HG03520 (cell line): ENCODE results near the gene TRPM1.

Source experiments
- ATAC-seq: cut with Tn5 transposase; IDR thresholded peaks from one replicate; pipeline ENCODE4 v1.9.1; 2021; ENCODE audit warnings: mild to moderate bottlenecking, moderate library complexity; ENCODE audit not compliant: unreplicated experiment

TRPM1 gene

GRCh38 chr15:31085359-31085758 lies 16.2 kb downstream of the TRPM1 start:
- ATAC-seq: no peak

- ATAC-seq: no peak
Observed at GRCh38 chr15:31084176-31084575, 17.3 kb downstream of the TRPM1 start.

GRCh38 chr15:31083370-31083780 lies 18.1 kb downstream of the TRPM1 start:
- no peak for ATAC-seq

- no peak for ATAC-seq
Observed at GRCh38 chr15:31082771-31083369, 18.7 kb downstream of the TRPM1 start.

GRCh38 chr15:31081588-31082250 lies 19.8 kb downstream of the TRPM1 start:
- no peak for ATAC-seq

GRCh38 chr15:31081056-31081455 lies 20.5 kb downstream of the TRPM1 start:
- ATAC-seq: no peak

GRCh38 chr15:31080591-31081014 lies 20.9 kb downstream of the TRPM1 start:
- no peak for ATAC-seq

- ATAC-seq: no peak
Observed at GRCh38 chr15:31079519-31079918, 22.0 kb downstream of the TRPM1 start.

GRCh38 chr15:31078471-31078870 lies 23.1 kb downstream of the TRPM1 start:
- no peak for ATAC-seq

GRCh38 chr15:31077941-31078340 lies 23.6 kb downstream of the TRPM1 start:
- ATAC-seq: no peak

- no peak for ATAC-seq
Observed at GRCh38 chr15:31077181-31077580, 24.3 kb downstream of the TRPM1 start.

- no peak for ATAC-seq
Observed at GRCh38 chr15:31074321-31074720, 27.2 kb downstream of the TRPM1 start.

GRCh38 chr15:31070867-31071266 lies 30.7 kb downstream of the TRPM1 start:
- ATAC-seq: no peak

GRCh38 chr15:31069360-31070000 lies 32.0 kb downstream of the TRPM1 start:
- ATAC-seq: no peak

- ATAC-seq: no peak
Observed at GRCh38 chr15:31067890-31068603, 33.5 kb downstream of the TRPM1 start.

GRCh38 chr15:31065824-31066223 lies 35.7 kb downstream of the TRPM1 start:
- ATAC-seq: no peak

- no peak for ATAC-seq
Observed at GRCh38 chr15:31062911-31063310, 38.6 kb downstream of the TRPM1 start.

GRCh38 chr15:31062310-31062847 lies 39.1 kb downstream of the TRPM1 start:
- no peak for ATAC-seq

GRCh38 chr15:31060429-31061140 lies 40.9 kb downstream of the TRPM1 start:
- no peak for ATAC-seq

- ATAC-seq: no peak
Observed at GRCh38 chr15:31058236-31058962, 43.1 kb downstream of the TRPM1 start.
